GM23248 (cell line): ENCODE results near the gene FAM25A.

ENCODE experiments used
- EZH2 ChIP-seq: fragments of 200-600 bp; sonication (generic); IDR thresholded peaks from 2 replicates; pipeline ENCODE4 v1.6.1; 2018; ENCODE audit warnings: antibody characterized with exemption, mild to moderate bottlenecking; ENCODE audit not compliant: insufficient read depth, poor library complexity, severe bottlenecking
- EZH2phosphoT487 ChIP-seq: fragments of 200-600 bp; sonication (generic); IDR thresholded peaks from 2 replicates; pipeline ENCODE4 v1.6.1; 2018; ENCODE audit warnings: antibody characterized with exemption, moderate library complexity, mild to moderate bottlenecking, low read depth; ENCODE audit not compliant: insufficient read depth

- TF ChIP-seq EZH2 (no peak), EZH2phosphoT487 (no peak)
Measured at GRCh38 chr10:87045434-87045938, 25.4 kb downstream of the FAM25A start.
